Adrenal gland (tissue), 12 donors: ENCODE data around the gene TJP3. TPM values are rescaled to one million over a fixed set of nuclear protein-coding genes. Genes with fewer than 3 reads are reported as not detected.

Source experiments
- DNase-seq, 7 donors: peaks; one replicate each; pipeline ENCODE4 v3.0.0-alpha.2; 2019 to 2020
- H3K27ac ChIP-seq, 5 donors: fragments of 200-600 bp; sonication (generic) in 4 of 5; 1 replicate in 3 of 5; 2 replicates in 2 of 5; pipeline versions ENCODE4 v1.5.1 to v1.8.0; 2016 to 2020; ENCODE audit warnings: mild to moderate bottlenecking in 1 of 5
- H3K27me3 ChIP-seq: fragments of 200-600 bp; 2 replicates; pipeline ENCODE4 v1.8.0; 2021
- H3K36me3 ChIP-seq, 2 donors: fragments of 200-600 bp; replicated peaks in 1 of 2; 1 replicate in 1 of 2; 2 replicates in 1 of 2; pipeline versions ENCODE4 v1.5.1 to v1.8.0; 2018 to 2022
- H3K4me1 ChIP-seq, 2 donors: fragments of 200-600 bp; replicated peaks in 1 of 2; 1 replicate in 1 of 2; 2 replicates in 1 of 2; pipeline versions ENCODE4 v1.5.1 to v1.8.0; 2018 to 2021
- H3K4me3 ChIP-seq, 4 donors: fragments of 200-600 bp; sonication (generic) in 3 of 4; one replicate each; pipeline ENCODE4 v1.5.1; 2016 to 2018
- H3K9me3 ChIP-seq, 3 donors: fragments of 200-600 bp; sonication (generic) in 1 of 3; replicated peaks in 1 of 3; 1 replicate in 2 of 3; 2 replicates in 1 of 3; pipeline versions ENCODE4 v1.5.1 to v1.8.0; 2016 to 2021
- POLR2A ChIP-seq, 2 donors: fragments of 450-650 bp; IDR thresholded peaks; one replicate each; pipeline ENCODE4 v1.6.1; 2017; ENCODE audit warnings: antibody characterized with exemption in 2 of 2, mild to moderate bottlenecking in 2 of 2, moderate library complexity in 1 of 2
- WGBS, 4 donors: extraction: QIAGEN DNeasy Blood & Tissue Kit in 2 of 4; methylation state at CpG; one replicate each; pipeline versions ENCODE4 v1.1.5 to v1.1.7; 2013 to 2017; 5-methylcytosine and 5-hydroxymethylcytosine counted together
- intact Hi-C, 2 donors: fragments of 100-400 bp; cut with DNase I; formaldehyde crosslinking; loops; one replicate each; pipeline versions ENCODE4 v1.14.1 to v1.15.0; 2022 to 2023
- polyA plus RNA-seq, 3 donors: library from polyadenylated mRNA; stranded (reverse); fragments of 200-250 nt in 2 of 3; fragments of 350-450 nt in 1 of 3; fragmentation: Illumina TruSeq in 1 of 3; extraction: RNeasy Lipid Tissue Mini Kit (QIAGEN cat#74804) in 1 of 3; gene quantifications; one replicate each; pipeline ENCODE4 v1.2.3, GENCODE V29; 2013 to 2014
- total RNA-seq, 9 donors: library from RNA; depleted of rRNA in 4 of 9; stranded (reverse); fragments of >200 nt in 4 of 9; fragments of 120-200 nt in 1 of 9; fragmentation: NEBNext Ultra II Directional in 1 of 9; extraction: Animal tissue kit (Norgen Biotek cat#: 25700) in 1 of 9; gene quantifications; one replicate each; pipeline versions ENCODE4 v1.1.0 to v1.2.4, GENCODE V29; 2013 to 2023
- TF ChIP-seq, protein P1 (sequence below), 6 experiments: fragments of 450-650 bp in 4 of 6; fragments of 200-600 bp in 2 of 6; sonication (generic) in 1 of 6; IDR thresholded peaks; 1 replicate in 5 of 6; 2 replicates in 1 of 6; pipeline versions ENCODE4 v1.5.1 to v1.8.0; 2016 to 2021; ENCODE audit warnings: antibody characterized with exemption in 6 of 6, mild to moderate bottlenecking in 2 of 6, moderate library complexity in 1 of 6
- donor health status: healthy with polysubstance abuse.
- donor health status: Bipolar disorder and iron deficiency.
- donor health status: DM: yes; HTN: yes; CAD: no.
- donor health status: DM: no; HTN: no; CAD: no.
- donor health status: DM: no; HTN: no; CAD: no.
- donor health status: DM: yes; HTN: yes; CAD: no.

Gene TJP3
- total and polyA plus RNA-seq, 12 donors: 0.07 to 2.5 (median 0.24) TPM; not detected in 6

DNA sequence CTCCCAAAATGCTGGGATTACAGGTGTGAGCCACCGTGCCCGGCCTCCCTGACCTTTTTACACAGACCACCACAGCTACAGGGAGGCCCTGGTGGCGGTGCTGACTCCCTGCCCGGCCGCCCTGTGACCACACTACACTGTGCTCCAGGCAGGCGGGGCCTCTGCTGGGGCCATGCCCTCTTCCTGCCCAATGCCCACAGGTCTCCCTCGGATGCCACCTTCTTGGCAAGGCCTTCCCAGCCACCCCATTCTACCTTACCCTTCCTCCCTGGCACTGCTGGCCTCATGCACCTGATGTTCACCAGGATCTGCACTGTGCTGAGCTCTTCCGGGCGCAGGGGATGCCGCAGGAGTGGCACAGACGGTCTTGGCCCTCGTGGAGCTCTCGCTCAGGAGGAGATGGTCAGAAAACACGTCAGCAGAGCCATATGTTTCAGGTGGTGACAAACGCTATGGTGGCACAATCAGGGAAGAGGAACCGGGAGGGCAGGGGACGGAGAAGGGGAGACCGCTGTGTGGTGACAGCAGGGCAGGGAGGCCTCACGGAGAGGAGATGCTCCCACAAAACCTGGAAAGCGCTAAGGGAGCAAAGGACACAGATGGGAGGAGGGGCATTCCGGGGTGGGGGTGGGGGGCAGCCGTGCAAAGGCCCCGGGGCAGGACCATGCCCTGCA is 12.1 kb upstream of the TJP3 start:
- intact Hi-C loops: no loop called here
- no peaks in the 10 kb centered on the region for H3K27me3 ChIP-seq
- no peak overlapping the region for H3K27ac ChIP-seq
- no peaks in the 10 kb centered on the region for H3K36me3 ChIP-seq
- DNase-seq: no peak
- H3K9me3 ChIP-seq: no peaks in the 10 kb centered on the region
- no peak overlapping the region for H3K4me3 ChIP-seq
- 90 to 93% (median 92%) methylated on average over 18 to 23 of the region's 23 CpGs for WGBS, 4 donors
- H3K4me1 ChIP-seq: peaks cover 0 to 8% of the 10 kb centered on the region in 2 donors
- TF ChIP-seq, protein P1, sequence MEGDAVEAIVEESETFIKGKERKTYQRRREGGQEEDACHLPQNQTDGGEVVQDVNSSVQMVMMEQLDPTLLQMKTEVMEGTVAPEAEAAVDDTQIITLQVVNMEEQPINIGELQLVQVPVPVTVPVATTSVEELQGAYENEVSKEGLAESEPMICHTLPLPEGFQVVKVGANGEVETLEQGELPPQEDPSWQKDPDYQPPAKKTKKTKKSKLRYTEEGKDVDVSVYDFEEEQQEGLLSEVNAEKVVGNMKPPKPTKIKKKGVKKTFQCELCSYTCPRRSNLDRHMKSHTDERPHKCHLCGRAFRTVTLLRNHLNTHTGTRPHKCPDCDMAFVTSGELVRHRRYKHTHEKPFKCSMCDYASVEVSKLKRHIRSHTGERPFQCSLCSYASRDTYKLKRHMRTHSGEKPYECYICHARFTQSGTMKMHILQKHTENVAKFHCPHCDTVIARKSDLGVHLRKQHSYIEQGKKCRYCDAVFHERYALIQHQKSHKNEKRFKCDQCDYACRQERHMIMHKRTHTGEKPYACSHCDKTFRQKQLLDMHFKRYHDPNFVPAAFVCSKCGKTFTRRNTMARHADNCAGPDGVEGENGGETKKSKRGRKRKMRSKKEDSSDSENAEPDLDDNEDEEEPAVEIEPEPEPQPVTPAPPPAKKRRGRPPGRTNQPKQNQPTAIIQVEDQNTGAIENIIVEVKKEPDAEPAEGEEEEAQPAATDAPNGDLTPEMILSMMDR (IDR thresholded peaks at IDR 0.05): no peak
- no peak for TF ChIP-seq POLR2A (IDR thresholded peaks at IDR 0.05)

- DNase-seq: no peak
- 88 to 99% (median 90%) methylated on average over 7 to 10 of the region's 10 CpGs for WGBS, 4 donors
- no peak overlapping the region for H3K4me3 ChIP-seq
- no peak overlapping the region for H3K27ac ChIP-seq
- TF ChIP-seq, protein P1 (IDR thresholded peaks at IDR 0.05): no peak
- TF ChIP-seq POLR2A (IDR thresholded peaks at IDR 0.05): no peak
- no peaks in the 10 kb centered on the region for H3K36me3 ChIP-seq
- H3K27me3 ChIP-seq: no peaks in the 10 kb centered on the region
- H3K9me3 ChIP-seq: no peaks in the 10 kb centered on the region
- peaks cover 0 to 8% of the 10 kb centered on the region in 2 donors for H3K4me1 ChIP-seq
- intact Hi-C loops: no loop called here
Observed at GRCh38 chr19:3696660-3696995, 11.6 kb upstream of the TJP3 start.

DNA sequence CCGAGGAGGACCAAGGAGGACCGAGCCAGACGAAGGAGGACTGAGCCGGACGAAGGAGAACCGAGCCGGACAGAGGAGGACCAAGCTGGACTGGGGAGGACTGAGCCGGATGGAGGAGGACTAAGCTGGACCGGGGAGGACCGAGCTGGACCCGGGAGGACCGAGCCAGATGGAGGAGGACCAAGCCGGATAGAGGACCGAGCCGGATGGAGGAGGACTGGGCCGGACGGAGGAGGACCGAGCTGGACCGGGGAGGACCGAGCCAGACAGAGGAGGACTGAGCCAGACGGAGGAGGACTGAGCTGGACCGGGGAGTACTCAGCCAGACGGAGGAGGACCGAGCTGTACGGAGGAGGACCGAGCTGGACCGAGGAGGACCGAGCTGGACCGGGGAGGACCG is 11.1 kb upstream of the TJP3 start:
- Histone ChIP-seq H3K36me3 (no peaks in the 10 kb centered on the region), H3K4me3 (no peak overlapping the region), H3K9me3 (no peaks in the 10 kb centered on the region), H3K4me1 (peaks cover 0 to 8% of the 10 kb centered on the region in 2 donors), H3K27me3 (no peaks in the 10 kb centered on the region), H3K27ac (no peak overlapping the region)
- TF ChIP-seq, protein P1 (IDR thresholded peaks at IDR 0.05): no peak
- no peak for TF ChIP-seq POLR2A (IDR thresholded peaks at IDR 0.05)
- WGBS, 4 donors: 91 to 95% (median 93%) methylated on average over 30 of the region's 30 CpGs
- intact Hi-C loops: no loop called here
- DNase-seq: no peak

- Histone ChIP-seq H3K4me3 (no peak overlapping the region), H3K27me3 (no peaks in the 10 kb centered on the region), H3K4me1 (peaks cover 0 to 8% of the 10 kb centered on the region in 2 donors), H3K36me3 (no peaks in the 10 kb centered on the region), H3K27ac (no peak overlapping the region), H3K9me3 (no peaks in the 10 kb centered on the region)
- intact Hi-C loops: no loop called here
- DNase-seq: no peak
- TF ChIP-seq, protein P1 (IDR thresholded peaks at IDR 0.05): no peak
- TF ChIP-seq POLR2A (IDR thresholded peaks at IDR 0.05): no peak
- 91 to 95% (median 92%) methylated on average over 16 to 43 of the region's 43 CpGs for WGBS, 4 donors
Observed at GRCh38 chr19:3697671-3698385, 10.4 kb upstream of the TJP3 start.
